GM19023 (cell line): ENCODE measurements around the gene CCDC68.

Experiments used
- ATAC-seq: cut with Tn5 transposase; IDR thresholded peaks from one replicate; pipeline ENCODE4 v1.9.1; 2021; ENCODE audit warnings: mild to moderate bottlenecking, moderate library complexity; ENCODE audit not compliant: unreplicated experiment

Gene CCDC68

DNA sequence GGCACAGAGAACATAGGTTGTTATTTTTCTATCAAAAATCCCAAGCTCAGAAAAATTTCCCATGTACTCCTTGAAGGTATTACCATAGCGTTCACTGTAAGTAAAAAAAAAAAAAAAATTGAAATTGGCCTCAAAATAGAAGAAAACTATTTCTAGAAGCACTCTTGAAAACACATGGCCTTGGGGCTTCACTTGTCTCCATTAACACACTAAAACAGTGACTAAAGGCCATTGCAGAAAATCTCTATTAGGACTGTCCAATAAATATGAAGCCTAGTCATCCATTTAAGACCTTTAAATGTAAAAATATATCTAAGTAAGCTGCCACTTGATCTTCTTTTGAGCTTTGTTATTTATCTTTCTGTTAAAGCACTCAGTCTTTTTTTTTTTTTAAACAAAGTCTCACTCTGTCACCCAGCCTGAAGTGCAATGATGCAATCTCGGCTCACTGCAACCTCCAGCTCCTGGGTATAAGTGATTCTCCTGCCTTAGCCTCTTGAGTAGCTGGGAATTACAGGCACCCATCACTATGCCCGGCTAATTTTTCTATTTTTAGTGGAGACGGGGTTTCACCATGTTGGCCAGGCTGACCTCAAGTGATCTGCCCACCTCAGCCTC is 35.8 kb downstream of the CCDC68 start:
- no peak for ATAC-seq

DNA sequence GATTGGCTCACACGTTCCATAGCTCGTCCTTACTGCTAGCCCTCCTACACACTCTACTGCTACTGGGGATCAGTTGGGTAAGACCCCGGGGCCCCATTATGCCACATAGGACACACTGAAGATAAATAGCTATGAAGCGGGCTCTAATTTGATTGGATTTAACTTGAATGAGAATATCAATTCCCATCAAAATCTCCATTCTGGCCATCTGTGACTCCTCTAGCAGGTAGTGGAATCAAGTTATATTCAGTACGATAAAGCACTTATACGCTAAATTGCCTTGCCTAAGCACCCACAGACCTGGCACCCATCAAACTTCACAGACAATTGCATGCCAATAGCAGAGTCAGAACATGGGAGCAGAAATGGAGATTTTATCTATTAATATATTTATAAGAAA is 39.8 kb downstream of the CCDC68 start:
- ATAC-seq: no peak

DNA sequence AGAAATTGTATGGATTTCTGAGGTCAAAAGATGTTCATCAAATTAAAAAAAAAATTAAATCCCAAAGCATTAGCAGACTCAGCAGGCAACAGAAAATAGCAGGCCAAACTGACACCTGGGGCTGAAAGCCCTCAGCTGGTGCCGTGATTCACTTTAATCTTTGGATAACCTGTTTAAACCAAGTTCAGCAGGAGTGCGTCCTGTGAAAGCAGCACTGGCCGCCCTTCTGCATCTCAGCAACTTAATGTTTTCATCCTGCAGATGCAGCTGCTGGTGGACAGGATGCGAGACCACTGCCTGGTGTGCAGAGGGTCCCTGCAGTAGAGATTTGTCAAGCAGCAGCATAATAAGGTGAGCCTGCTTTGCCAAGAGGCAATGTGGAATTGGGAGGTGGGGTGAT is 41.2 kb downstream of the CCDC68 start:
- ATAC-seq: no peak

DNA sequence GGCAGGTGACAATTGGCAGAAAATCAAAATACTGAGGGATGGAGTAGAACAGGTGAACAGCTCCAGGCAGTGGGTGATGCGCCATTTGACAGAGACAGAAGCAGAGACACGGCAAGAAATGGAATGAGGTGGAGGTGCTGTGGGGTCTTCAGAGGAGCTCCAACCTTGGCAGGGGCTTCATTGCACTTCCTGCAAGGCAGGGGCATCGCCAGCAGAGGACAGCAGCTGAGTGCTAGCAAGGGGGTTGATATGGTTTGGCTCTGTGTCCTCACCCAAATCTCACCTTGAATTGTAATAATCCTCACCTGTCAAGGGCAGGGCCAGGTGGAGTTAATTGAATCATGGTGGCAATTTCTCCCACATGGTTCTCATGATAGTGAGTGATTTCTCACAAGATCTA is 42.8 kb downstream of the CCDC68 start:
- ATAC-seq: no peak

DNA sequence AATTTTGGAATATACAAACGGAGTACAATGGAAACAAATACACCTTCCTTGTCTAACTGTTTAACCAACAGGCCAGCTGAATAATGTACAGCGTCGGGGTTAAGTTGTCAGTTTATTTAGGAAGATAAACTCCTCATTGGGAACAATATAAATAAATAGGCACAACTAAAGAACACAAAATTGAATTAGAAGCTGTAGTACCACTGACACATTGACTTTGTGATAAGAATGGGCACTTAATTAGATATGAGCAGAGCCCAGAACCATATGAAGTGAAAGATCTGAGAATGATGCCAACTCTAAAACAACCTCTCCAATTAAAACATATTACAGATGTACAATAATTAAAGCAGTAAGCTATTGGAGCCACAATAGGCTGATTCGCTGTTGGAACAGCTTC is 44.4 kb downstream of the CCDC68 start:
- ATAC-seq: no peak

DNA sequence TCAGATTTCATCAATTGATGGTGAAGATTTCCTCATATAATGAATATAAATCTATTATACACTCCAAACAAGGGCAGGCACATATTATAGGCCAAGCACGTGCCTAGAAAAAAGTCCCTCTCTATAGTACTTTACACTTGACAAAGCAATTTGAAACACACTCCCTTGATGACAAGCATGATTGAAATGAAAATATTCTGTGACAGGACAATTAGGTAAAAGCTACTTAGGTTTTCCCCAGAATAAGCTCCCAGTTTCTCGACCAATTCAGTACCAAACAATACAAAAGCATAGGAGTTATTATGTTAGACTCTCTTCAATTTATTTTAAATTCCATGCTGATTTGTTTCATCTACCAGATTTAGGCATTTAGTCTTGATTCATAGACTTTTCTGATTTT is 47.7 kb downstream of the CCDC68 start:
- ATAC-seq: no peak

DNA sequence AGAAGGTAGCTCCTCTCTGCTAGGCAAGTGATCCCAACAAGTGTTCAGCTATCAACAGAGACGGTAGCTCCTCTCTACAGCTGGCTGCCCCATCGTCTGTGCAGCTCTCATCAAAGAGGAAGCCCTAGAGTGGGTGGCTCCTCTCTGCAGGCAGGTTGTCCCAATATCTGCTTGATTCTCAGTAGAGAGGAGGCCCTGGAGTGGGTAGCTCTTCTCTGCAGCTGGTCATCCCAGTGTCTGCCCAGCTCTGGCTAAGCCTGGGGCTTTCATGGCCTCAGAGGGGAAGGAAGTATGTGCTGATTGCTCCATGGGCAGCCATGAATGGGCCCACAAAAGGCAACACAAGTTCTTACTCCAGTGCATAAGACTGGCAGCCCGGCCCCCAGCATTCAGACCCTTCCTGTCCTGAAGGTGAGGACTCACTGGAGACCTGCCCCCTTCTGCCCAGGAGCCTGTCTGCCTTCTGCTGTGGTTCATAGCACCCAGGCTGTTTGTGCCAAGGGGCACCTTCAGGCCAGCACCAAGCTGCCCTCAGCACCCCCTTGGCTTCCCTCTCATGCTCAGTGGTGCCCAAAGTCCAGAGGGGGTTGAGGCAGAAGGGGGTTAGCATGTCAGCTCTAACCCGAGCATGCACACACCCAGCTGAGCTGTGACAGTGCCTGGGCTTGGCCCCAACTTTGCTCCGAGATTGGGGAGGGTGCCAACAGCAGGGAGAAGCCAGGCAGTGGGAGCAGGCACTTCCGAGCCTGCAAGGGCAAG is 48.9 kb downstream of the CCDC68 start:
- ATAC-seq: no peak

DNA sequence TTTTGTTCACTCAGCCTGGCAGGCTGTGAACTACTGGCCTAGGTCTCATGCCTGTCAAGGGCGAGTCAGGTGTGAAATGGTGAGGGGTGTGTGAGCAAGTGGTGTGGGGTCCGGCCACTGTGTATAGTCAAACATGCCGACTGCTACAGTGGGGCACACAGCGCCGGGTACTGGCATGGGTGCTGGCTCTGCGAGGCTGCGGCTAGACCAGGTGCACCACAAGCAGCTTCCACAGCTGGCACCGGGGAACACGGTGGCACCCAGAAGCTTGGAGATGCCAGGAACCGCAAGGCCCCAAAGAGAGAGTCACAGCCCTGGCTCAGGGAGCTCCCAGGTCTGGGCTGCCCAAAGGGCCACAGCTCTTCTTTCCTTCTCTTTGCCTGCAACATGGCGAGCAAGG is 49.7 kb downstream of the CCDC68 start:
- ATAC-seq: no peak

DNA sequence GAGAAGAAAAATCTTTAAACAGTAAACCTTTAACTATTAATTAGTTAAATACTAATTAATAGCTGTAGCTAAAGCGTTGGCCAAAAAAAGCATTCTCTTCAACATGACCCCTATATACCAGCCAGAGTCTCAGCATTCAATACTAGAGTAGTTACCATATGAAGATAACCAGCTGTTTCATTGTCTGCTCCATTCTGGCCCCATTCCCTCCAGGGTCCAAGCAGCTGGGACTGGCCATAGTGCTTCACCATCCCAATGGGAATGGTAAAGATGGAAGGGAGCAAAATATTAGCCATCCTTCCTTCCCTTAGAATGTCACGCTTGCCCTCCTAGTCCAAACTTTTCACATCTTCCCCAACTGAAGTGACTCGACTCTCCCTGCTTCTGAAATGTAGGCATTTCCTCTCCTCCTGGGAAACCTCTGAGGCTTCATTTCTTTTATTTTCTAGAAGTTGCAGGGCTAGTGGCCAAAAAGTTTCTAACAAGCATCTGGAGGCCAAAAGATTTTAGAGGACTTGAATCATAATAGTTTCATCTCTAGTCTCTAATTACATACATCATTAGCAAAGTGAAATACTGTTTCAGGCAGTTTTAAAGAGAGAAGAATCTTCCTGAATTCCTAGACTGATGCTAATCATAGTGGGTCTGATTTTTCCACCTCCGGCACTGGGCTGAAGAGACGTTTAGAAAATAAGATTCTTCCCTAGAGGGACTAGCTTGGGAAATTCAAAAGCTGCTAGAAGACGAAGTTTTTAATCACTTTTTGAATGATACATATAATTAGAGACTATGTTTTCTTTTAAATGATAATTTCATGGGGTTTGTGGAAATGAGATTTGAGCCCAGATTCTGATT is 52.7 kb downstream of the CCDC68 start:
- no peak for ATAC-seq

DNA sequence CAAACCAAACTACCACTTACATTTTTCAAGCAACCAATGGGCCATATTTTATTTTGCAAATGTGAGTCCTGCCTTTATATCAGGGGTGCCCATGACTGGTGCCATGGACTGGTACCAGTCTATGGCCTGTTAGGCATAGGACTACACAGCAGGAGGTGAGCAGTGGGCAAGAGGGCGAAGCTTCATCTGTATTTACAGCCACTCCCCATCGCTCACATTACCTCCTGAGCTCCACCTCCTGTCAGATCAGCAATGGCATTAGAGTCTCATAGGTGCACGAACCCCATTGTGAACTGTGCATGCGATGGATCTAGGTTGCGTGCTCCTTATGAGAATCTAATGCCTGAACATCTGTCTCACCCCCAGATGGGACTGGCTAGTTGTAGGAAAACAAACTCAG is 53.6 kb downstream of the CCDC68 start:
- ATAC-seq: no peak

DNA sequence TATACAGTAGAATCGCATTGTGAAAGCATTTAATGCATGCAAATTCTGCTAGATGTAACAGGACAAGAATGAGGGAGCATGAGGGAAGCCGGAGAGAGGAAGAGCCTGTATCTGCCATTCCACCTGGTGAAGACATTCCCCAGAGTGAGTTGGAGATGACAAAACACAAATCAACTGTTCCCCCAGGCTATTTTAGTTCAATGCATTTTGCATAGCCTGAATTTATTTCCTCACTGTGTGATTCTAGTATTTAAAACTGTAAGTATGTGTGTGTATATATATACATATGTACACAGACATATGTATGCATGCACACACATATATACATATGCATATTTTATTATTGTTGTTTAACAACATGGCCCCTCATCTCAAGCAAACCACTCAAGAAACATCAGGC is 54.7 kb downstream of the CCDC68 start:
- no peak for ATAC-seq

DNA sequence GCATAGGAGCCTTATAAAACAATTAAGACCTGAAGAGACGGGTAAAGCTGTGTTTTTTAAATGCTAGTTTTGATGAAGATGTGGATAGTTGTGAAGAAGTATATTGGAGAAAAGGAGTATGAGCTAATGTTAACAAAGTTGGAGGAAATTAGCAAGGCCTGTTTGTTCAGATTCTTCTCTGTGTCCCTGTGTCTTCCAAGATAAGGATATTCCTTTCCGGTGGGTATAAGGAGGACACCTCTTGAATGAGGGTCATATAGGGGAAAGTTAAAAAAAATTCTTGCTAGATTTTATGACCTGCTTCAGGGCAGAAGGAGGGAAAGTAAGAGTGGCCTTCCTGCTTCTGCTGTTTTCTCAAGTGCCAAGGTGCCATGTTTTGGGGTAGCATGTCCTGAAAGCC is 59.0 kb downstream of the CCDC68 start:
- no peak for ATAC-seq

DNA sequence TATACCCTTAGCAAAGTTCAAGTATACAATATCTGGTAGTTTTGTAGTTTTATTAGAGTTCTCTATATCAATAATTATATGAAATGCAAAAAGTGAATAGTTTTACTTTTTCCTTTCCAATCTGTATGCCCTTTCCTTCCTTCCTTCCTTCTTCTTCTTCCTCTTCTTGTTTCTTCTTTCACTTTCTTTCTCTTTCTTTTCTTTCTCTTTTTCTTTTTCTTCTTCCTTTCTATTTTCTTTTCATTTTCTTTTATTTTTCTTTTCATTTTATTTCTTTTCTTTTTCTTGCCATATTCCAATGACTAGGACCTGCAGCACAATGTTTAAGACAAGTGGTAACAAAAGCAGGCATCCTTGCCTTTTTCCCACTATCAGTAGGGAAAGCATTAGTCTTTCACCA is 59.8 kb downstream of the CCDC68 start:
- ATAC-seq: no peak

DNA sequence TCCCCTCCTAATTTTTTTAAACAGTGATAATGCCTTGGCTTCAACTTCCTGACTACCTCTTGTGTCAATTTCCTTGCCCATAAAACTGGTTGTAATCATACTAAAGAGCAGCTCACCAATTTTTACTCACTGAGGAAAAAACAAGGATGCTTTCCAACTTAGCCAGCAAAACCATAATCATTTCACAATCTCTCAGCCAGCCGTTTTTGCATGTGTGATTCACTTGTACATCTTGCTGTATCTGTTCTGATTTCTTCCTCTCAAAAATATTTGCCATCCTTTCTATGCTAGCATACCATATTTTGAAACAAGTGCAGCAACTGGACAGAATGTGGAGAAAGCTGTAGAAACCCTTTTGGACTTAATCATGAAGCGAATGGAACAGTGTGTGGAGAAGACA is 70.3 kb downstream of the CCDC68 start:
- ATAC-seq: no peak

DNA sequence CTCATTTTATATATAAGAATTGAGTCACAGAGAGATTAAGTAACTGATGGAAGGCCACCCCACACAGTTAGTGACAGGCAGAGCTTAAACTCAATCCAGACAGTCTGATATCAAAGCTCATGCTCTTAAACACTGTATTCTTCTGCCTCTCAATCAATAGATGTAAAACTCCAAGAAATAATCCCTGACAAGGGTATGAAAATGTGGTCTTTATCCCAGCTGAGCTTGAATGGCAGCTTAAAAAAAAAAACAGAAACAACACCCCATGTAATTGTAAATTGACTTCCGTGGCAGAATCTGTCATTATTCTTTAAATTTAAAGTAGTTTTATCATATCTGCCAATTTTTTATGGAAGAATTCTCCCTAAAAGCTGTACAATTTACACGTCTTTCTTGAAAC is 70.9 kb downstream of the CCDC68 start:
- ATAC-seq: no peak

DNA sequence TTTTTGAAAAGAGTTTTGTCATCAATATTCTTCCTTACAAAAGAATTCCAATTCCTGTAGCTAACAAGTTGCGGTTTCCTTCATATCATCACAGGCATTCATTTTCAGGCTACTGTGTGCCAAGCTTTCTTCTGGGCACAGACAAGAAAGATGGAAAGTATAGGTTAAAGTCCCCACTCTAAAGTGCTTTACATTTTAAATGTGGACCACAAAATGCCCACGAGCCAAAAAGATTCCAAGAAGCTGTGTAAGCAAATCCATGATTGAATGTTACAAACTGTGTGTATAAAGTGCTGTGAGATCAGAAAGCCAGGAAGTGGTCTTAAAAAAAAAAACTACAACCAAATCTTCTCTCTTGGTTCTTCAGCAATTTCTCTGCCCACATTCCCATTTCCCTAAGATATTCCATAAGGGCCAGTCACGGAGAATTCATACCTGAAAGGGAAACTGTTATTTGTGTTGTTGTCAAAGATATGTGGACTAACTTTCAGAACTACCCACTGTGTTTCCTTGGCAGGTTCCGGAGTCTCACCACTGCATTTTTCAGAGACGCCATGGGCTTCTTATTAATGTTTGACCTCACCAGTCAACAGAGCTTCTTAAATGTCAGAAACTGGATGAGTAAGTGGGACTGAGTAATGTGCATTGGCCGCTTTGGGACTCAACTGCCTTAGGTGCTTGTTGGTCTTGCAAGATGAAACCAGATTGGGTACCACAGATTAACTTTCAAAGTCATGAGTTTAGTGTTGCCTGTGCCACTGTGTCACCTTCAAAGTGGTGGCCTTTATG is 75.3 kb downstream of the CCDC68 start:
- ATAC-seq: no peak

DNA sequence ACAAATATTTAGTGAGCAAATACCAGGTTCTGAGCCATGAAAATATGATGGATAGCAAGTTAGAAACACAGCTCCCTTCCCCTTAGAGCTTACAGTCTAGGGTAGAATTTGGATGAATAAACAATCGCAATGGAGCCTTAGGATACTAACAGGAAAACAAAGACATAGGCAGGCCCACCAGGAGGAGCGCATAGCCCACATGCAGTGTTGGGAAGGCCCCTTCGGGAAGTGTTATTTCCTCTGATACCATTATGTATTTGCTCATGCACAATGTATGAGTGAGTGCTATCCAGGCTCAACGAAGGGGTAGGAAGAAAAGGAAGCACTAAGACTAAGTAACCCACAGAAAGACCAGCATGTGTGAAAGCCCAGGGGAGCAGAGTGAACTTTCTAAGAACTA is 76.9 kb downstream of the CCDC68 start:
- no peak for ATAC-seq

DNA sequence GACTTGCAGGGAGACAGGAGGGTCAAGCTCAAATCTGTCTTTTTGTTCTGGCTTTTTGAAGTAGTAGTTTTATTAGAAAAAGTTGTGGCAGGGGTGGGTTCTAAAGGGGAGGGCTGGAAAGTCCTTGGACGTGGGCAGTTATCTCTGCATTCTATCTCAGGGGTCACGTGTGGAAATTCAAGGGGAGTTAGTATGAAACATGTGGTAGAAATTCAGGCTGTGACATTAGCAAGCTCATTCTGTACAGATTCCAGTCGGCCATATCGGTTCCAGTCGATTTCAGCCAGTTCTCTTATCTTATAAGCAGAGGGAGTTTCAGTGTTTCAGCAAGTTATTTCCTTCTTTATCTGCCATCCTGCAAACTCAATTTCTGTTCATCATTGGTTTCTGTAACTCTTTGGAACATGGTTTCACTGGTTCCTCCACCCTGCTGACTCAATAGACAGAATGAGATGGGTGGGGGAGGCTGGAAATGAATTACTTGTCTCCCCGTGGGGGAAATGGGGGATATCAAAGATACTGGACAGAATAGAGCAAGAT is 78.0 kb downstream of the CCDC68 start:
- no peak for ATAC-seq

DNA sequence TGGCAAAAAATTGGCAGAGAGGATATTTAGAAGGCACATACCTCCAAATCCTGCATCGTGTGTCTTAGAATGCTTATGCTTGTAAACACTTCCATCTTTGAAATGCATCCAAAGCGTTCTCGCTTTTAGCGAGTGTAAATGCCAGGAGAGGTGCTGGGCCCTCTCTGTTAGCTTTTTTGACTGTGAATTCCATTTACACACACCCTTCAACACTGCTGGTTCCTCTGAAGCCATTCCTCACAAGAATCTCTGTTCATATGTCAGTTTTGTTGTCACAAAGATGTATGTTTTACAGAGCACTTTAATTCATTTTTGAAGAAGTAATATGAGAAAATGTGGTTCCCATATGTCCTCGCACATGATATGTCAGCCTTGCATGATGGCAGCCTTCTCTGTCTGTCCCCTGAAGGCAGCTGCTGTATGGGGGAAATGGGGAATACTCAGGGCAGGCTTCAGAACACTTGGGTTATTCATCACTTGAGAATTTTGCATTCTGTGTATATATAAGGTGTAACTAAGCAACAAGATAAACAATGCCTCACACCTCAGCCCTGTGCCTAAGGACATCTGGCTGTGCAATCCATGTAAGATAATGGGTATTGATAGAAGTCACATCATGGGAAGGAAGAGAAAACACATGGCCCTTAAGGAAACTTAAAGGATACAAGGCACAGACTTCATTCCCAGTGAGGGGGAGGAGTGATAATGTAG is 78.7 kb downstream of the CCDC68 start:
- ATAC-seq: no peak

DNA sequence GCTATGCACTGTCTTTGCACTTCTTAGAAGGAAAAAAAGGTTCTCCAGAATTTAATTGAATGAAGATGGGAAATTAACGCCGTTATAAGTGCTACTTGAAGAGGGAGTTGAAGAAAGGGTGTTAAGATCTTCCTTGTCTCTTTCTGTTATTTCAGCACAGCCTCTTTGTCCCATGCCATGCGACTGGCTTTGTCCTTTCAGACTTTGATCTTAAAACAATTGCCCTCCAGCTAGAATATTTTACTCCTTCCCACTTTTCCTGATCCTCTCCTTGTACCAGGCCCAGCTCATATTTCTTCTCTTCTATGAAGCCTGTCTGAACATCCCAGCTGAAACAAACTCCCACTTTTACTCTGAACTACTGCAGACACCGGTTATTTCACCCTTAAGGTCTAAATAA is 79.6 kb downstream of the CCDC68 start:
- no peak for ATAC-seq
